ENCODE measurements around the gene DGCR8. TPM values are rescaled to one million over a fixed set of nuclear protein-coding genes. Genes with fewer than 3 reads are reported as not detected.
"Not testable (repeated sequence)": the region's sequence is repeated elsewhere in the genome, so short reads cannot be mapped to it uniquely, and the experiment has no call there.

DGCR8 gene
- total RNA-seq, 1 experiment from 2014 or later: 87.2 TPM

- DNase-seq (ENCODE audit: low spot score): no peak
These were observed 14.0 kb upstream of the DGCR8 start for GRCh38 chr22:20065896-20066616.

DNA sequence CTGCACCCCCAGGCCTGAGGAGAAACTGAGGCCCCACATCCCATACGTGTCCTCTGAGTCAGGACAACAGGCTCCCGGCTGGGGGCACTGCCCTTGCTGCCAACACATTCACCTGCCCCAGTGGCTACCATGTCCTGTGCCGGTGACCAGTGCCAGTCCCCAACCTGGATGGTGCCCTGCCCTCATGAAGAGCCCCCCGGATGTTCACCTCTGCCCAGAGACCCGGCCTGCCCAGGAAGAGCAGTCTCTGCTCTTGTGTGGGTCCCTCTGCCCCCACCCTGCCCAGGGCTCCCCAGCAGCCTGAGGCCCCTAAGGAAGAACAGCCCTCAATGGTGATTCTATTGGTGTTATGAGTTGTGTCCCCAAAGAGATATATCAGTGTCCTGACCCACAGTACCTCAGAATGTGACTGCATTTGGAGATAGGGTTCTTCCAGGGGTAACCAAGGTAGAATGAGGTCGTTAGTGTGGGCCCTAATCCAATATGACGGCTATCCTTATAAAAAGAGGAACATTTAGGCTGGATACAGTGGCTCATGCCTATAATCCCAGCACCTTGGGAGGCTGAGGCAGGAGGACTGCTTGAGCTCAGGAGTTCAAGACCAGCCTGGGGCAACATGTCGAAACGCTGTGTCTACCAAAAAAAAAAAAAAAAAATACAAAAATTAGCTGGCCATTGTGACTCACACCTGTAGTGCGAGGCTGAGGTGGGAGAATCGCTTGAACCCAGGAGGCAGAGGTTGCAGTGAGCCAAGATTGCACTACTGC lies 13.2 kb upstream of the DGCR8 start:
- DNase-seq (ENCODE audit: low spot score): no peak

DNA sequence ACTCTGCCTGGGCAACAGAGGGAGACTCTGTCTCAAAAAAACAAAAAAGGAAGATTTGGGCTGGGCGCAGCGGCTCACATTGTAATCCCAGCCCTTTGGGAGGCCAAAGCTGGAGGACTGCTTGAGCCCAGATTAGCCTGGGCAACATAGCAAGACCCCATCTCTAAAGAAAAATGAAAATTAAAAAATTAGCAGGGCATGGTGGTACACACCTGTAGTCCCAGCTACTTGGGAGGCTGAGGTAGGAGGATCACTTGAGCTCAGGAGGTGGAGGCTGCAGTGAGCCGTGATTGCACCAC lies 12.7 kb upstream of the DGCR8 start:
- not testable (repeated sequence) for DNase-seq (ENCODE audit: low spot score)

GRCh38 chr22:20068640-20069039 lies 11.4 kb upstream of the DGCR8 start:
- no peak for DNase-seq (ENCODE audit: low spot score)

GRCh38 chr22:20069331-20070042 lies 10.6 kb upstream of the DGCR8 start:
- no peak for DNase-seq (ENCODE audit: low spot score)

- DNase-seq (ENCODE audit: low spot score): no peak
These were observed 8.5 kb upstream of the DGCR8 start for GRCh38 chr22:20071524-20071972.

DNA sequence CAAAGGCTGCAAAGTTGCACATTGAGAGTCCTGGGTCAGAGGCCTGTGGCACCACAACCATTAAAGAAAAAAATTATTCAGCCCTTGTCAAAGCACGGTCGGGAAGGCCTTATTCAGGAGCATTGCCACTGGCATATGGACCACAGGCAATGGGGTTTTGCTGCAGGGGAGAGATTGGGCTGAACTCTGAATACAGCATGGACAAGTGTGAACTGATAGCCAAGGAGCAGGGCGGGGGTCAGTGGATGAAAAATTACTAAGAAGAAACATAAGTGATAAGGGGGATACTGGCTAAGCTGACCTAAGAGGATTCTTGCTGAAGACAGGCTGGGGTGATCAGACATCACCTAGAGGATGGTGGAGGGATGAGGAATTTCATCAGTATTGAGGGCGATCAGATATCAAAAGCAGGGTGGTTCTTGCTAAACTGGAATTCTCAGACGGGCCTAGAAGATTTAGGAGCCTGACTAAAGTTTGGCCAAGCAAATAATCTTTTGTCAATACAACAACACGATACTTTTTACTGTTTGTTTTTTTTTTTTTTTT lies 3.3 kb upstream of the DGCR8 start:
- DNase-seq (ENCODE audit: low spot score): peak; percentile 45

- DNase-seq (ENCODE audit: low spot score): peak; percentile 80
These were observed 369 bp downstream of the DGCR8 start for GRCh38 chr22:20080445-20080775.

- DNase-seq (ENCODE audit: low spot score): peak; percentile 64
These were observed 974 bp downstream of the DGCR8 start for GRCh38 chr22:20080776-20081654.

GRCh38 chr22:20083157-20083890 lies 3.3 kb downstream of the DGCR8 start:
- DNase-seq (ENCODE audit: low spot score): no peak

GRCh38 chr22:20083891-20084546 lies 4.0 kb downstream of the DGCR8 start:
- no peak for DNase-seq (ENCODE audit: low spot score)

GRCh38 chr22:20084547-20085413 lies 4.7 kb downstream of the DGCR8 start:
- DNase-seq (ENCODE audit: low spot score): peak; percentile 67

DNA sequence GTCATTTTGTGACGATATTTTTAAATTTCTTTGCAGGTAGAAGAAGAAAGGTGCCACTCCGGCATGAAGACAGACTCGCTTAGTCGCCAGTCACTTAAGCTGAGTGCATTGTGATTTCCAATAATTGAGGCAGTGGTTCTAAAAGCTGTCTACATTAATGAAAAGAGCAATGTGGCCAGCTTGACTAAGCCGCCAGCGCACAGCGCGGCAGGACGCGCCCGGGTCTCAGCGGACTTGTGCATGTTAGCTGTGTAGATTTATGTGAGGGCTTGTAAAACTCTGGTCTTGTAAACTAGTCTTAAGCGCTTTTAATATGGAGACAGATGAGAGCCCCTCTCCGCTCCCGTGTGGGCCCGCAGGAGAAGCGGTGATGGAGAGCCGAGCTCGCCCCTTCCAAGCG lies 5.6 kb downstream of the DGCR8 start:
- DNase-seq (ENCODE audit: low spot score): no peak

GRCh38 chr22:20086101-20086599 lies 6.1 kb downstream of the DGCR8 start:
- DNase-seq (ENCODE audit: low spot score): no peak

GRCh38 chr22:20086763-20087162 lies 6.7 kb downstream of the DGCR8 start:
- DNase-seq (ENCODE audit: low spot score): no peak

GRCh38 chr22:20087319-20088262 lies 7.5 kb downstream of the DGCR8 start:
- DNase-seq (ENCODE audit: low spot score): no peak

DNA sequence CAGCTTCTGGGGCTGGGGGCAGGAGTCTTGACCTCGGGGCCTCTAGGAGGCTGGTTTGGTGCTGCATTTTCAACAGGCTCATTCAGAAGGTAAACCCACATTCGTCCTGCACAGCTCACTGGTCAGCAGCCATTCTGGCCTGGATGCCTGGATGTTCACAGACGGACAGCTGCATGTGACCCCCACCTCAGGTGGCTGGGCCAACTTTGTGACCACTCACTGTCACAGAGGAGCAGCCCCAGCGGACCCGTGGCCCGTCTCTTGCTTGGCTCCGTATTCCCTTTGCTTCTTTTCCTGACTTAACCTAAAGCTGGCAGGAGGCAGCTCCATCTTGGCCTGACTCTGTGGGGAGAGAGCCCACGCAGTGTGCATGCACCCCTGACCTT lies 8.2 kb downstream of the DGCR8 start:
- no peak for DNase-seq (ENCODE audit: low spot score)
